Type B pancreatic cell (in vitro differentiated cells): ENCODE data around the gene TCF4. TPM values are rescaled to one million over a fixed set of nuclear protein-coding genes. Genes with fewer than 3 reads are reported as not detected.

Experiments used
- DNase-seq: peaks from one replicate; pipeline ENCODE4 v3.0.0; 2021; ENCODE audit warnings: mixed read lengths; ENCODE audit not compliant: unreplicated experiment; ENCODE audit errors: extremely low spot score
- H3K27ac Mint-ChIP-seq: 2 replicates; pipeline ENCODE4 v1.8.0; 2021; ENCODE audit warnings: mild to moderate bottlenecking, mixed read lengths
- H3K27me3 Mint-ChIP-seq: 2 replicates; pipeline ENCODE4 v1.8.0; 2021; ENCODE audit warnings: mixed read lengths
- H3K36me3 Mint-ChIP-seq: 2 replicates; pipeline ENCODE4 v1.8.0; 2021; ENCODE audit warnings: mixed read lengths
- H3K4me1 Mint-ChIP-seq: one replicate; pipeline ENCODE4 v1.8.0; 2021; ENCODE audit warnings: mixed read lengths; ENCODE audit not compliant: unreplicated experiment
- H3K4me3 Mint-ChIP-seq: 2 replicates; pipeline ENCODE4 v1.8.0; 2021; ENCODE audit warnings: mild to moderate bottlenecking, mixed read lengths
- H3K9me3 Mint-ChIP-seq: 2 replicates; pipeline ENCODE4 v1.8.0; 2021; ENCODE audit warnings: mixed read lengths
- CTCF ChIP-seq: fragments of 200-600 bp; sonication (generic); conservative IDR thresholded peaks from 2 replicates; pipeline ENCODE4 v1.5.0; 2021; ENCODE audit warnings: antibody characterized with exemption, mild to moderate bottlenecking
- total RNA-seq: library from RNA; stranded (reverse); gene quantifications from 2 replicates; pipeline ENCODE4 v1.2.1, GENCODE V29; 2021; ENCODE audit warnings: low replicate concordance

The TCF4 gene
- total RNA-seq, 1 donor from 2014 or later = 189 TPM

- Mint-ChIP-seq H3K27ac (no peak overlapping the region), H3K4me1 (peaks cover 64% of the 10 kb centered on the region), H3K36me3 (peaks cover 15% of the 10 kb centered on the region), H3K4me3 (no peak overlapping the region), H3K9me3 (no peaks in the 10 kb centered on the region), H3K27me3 (no peaks in the 10 kb centered on the region)
- DNase-seq = no peak
- TF ChIP-seq CTCF = no peak
These were observed 339.5 kb downstream of the TCF4 start for GRCh38 chr18:55248495-55248894.

GRCh38 chr18:55247032-55247431 lies 341.0 kb downstream of the TCF4 start:
- no peak overlapping the region for H3K4me3 Mint-ChIP-seq
- H3K36me3 Mint-ChIP-seq = peaks cover 21% of the 10 kb centered on the region
- no peaks in the 10 kb centered on the region for H3K27me3 Mint-ChIP-seq
- no peak for TF ChIP-seq CTCF
- no peaks in the 10 kb centered on the region for H3K9me3 Mint-ChIP-seq
- no peak for DNase-seq
- peaks cover 61% of the 10 kb centered on the region for H3K4me1 Mint-ChIP-seq
- no peak overlapping the region for H3K27ac Mint-ChIP-seq

- TF ChIP-seq CTCF = no peak
- Mint-ChIP-seq H3K4me3 (no peak overlapping the region), H3K27me3 (no peaks in the 10 kb centered on the region), H3K27ac (no peak overlapping the region), H3K4me1 (peaks cover 57% of the 10 kb centered on the region), H3K36me3 (peaks cover 25% of the 10 kb centered on the region), H3K9me3 (no peaks in the 10 kb centered on the region)
- DNase-seq = no peak
These were observed 341.7 kb downstream of the TCF4 start for GRCh38 chr18:55246278-55246677.

GRCh38 chr18:55245211-55245614 lies 342.8 kb downstream of the TCF4 start:
- Mint-ChIP-seq H3K36me3 (peaks cover 29% of the 10 kb centered on the region), H3K4me3 (peak overlapping the region; percentile 26), H3K27me3 (no peaks in the 10 kb centered on the region), H3K27ac (no peak overlapping the region), H3K9me3 (no peaks in the 10 kb centered on the region), H3K4me1 (peaks cover 54% of the 10 kb centered on the region)
- no peak for DNase-seq
- no peak for TF ChIP-seq CTCF

GRCh38 chr18:55244546-55244945 lies 343.4 kb downstream of the TCF4 start:
- no peaks in the 10 kb centered on the region for H3K9me3 Mint-ChIP-seq
- no peak for TF ChIP-seq CTCF
- peaks cover 56% of the 10 kb centered on the region for H3K4me1 Mint-ChIP-seq
- no peak for DNase-seq
- no peaks in the 10 kb centered on the region for H3K27me3 Mint-ChIP-seq
- no peak overlapping the region for H3K27ac Mint-ChIP-seq
- peaks cover 30% of the 10 kb centered on the region for H3K36me3 Mint-ChIP-seq
- H3K4me3 Mint-ChIP-seq = peak overlapping the region; percentile 51

- H3K4me1 Mint-ChIP-seq = peaks cover 53% of the 10 kb centered on the region
- no peaks in the 10 kb centered on the region for H3K27me3 Mint-ChIP-seq
- H3K36me3 Mint-ChIP-seq = peaks cover 27% of the 10 kb centered on the region
- DNase-seq = no peak
- TF ChIP-seq CTCF = no peak
- H3K27ac Mint-ChIP-seq = no peak overlapping the region
- peak overlapping the region; percentile 9 for H3K4me3 Mint-ChIP-seq
- no peaks in the 10 kb centered on the region for H3K9me3 Mint-ChIP-seq
These were observed 344.1 kb downstream of the TCF4 start for GRCh38 chr18:55243857-55244256.
